HG02763 (cell line): ENCODE measurements around the gene PTMS.

Source experiments
- ATAC-seq: cut with Tn5 transposase; IDR thresholded peaks from one replicate; pipeline ENCODE4 v1.9.1; 2021; ENCODE audit warnings: mild to moderate bottlenecking, moderate library complexity; ENCODE audit not compliant: unreplicated experiment

The PTMS gene

GRCh38 chr12:6787309-6787708, 21.1 kb downstream of the PTMS start:
- ATAC-seq = no peak

GRCh38 chr12:6788972-6789924, 23.1 kb downstream of the PTMS start, which contains the start of gene CD4:
TSS of gene CD4 (plus strand) at chr12:6789528. CDS start at chr12:6800139, 10,611 bp downstream.
- no peak for ATAC-seq

- no peak for ATAC-seq
Measured at GRCh38 chr12:6790496-6791150, 24.5 kb downstream of the PTMS start.

- no peak for ATAC-seq
Measured at GRCh38 chr12:6791931-6792520, 25.9 kb downstream of the PTMS start.

GRCh38 chr12:6792522-6793201, 26.5 kb downstream of the PTMS start:
- no peak for ATAC-seq

- no peak for ATAC-seq
Measured at GRCh38 chr12:6795088-6795487, 28.9 kb downstream of the PTMS start.

GRCh38 chr12:6796576-6796975, 30.4 kb downstream of the PTMS start:
- no peak for ATAC-seq

- ATAC-seq = no peak
Measured at GRCh38 chr12:6799147-6799546, 33.0 kb downstream of the PTMS start.

- ATAC-seq = no peak
Measured at GRCh38 chr12:6807170-6807569, 41.0 kb downstream of the PTMS start.

GRCh38 chr12:6809056-6809455, 42.9 kb downstream of the PTMS start:
- no peak for ATAC-seq

- no peak for ATAC-seq
Measured at GRCh38 chr12:6810758-6811157, 44.6 kb downstream of the PTMS start.

GRCh38 chr12:6813363-6813762, 47.2 kb downstream of the PTMS start:
- ATAC-seq = no peak

GRCh38 chr12:6816598-6816997, 50.4 kb downstream of the PTMS start:
- ATAC-seq = no peak

- ATAC-seq = no peak
Measured at GRCh38 chr12:6817098-6817497, 50.9 kb downstream of the PTMS start.

GRCh38 chr12:6817662-6818157, 51.5 kb downstream of the PTMS start:
- no peak for ATAC-seq

GRCh38 chr12:6818222-6818621, 52.1 kb downstream of the PTMS start:
- no peak for ATAC-seq

GRCh38 chr12:6818645-6819044, 52.5 kb downstream of the PTMS start:
- ATAC-seq = no peak

GRCh38 chr12:6819106-6820030, 53.2 kb downstream of the PTMS start:
- no peak for ATAC-seq

GRCh38 chr12:6820166-6820565, 54.0 kb downstream of the PTMS start:
- ATAC-seq = no peak
